Fibroblast of lung (primary cell): ENCODE data around the gene PHF2.

ENCODE experiments used
- CTCF ChIP-seq, 2 donors: IDR thresholded peaks in 1 of 2; conservative IDR thresholded peaks in 1 of 2; 1 replicate in 1 of 2; 2 replicates in 1 of 2; pipeline ENCODE4 v1.5.1; 2011 to 2012; ENCODE audit warnings: low read length in 2 of 2, control low read depth in 1 of 2, inconsistent platforms in 1 of 2, low read depth in 1 of 2, mild to moderate bottlenecking in 1 of 2
- EZH2 ChIP-seq: IDR thresholded peaks from 2 replicates; pipeline ENCODE4 v1.5.1; 2012; ENCODE audit warnings: low read length, control low read depth, mild to moderate bottlenecking; ENCODE audit errors: missing control alignments

GRCh38 chr9:93555370-93555769, 21.0 kb upstream of the PHF2 start:
- TF ChIP-seq CTCF (conservative IDR thresholded peaks at IDR 0.05 in 1 of 2, IDR thresholded peaks at IDR 0.05 in 1 of 2; ENCODE audit: low read depth in 1 of 2, low read length in 2 of 2) (no peak), EZH2 (no peak)
